ENCODE measurements around the gene HOMER2. TPM values are rescaled to one million over a fixed set of nuclear protein-coding genes. Genes with fewer than 3 reads are reported as not detected.

The HOMER2 gene
- total and polyA plus RNA-seq, 2 experiments from 2014 or later: 10.8 to 23.9 TPM

DNA sequence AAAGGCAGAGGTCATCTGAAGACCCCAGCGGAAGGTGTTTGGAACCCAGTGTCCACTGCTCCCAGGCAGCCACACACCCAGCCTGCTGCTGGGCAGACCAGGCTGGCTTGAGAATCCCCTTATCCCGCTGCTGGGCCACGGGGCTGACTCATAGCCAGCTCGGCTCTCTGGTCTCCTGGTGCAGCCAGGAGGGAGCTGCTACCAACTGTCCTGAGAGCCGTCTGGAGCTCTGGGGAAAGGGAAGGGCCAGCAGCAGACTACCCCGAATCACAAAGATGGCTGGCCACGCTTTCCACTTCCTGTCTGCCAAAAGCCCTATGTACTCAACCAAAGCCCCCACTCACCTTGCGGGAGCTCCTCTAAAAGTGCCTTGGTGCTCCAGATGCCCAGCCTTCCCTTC is 104.8 kb downstream of the HOMER2 start:
- no peak overlapping the region for H2AFZ ChIP-seq
- H3K27me3 Mint-ChIP-seq (ENCODE audit: insufficient read depth, low read depth, poor library complexity): peaks cover 15% of the 10 kb centered on the region
- peaks cover 15% of the 10 kb centered on the region for H3K4me1 Mint-ChIP-seq
- H3K27me3 ChIP-seq (ENCODE audit: insufficient read depth): no peaks in the 10 kb centered on the region
- no peaks in the 10 kb centered on the region for H3K9me2 ChIP-seq (ENCODE audit: insufficient read depth)
- no peaks in the 10 kb centered on the region for H4K20me1 ChIP-seq (replicated peaks; ENCODE audit: insufficient read depth)
- no peak for TF ChIP-seq EZH2 (IDR thresholded peaks at IDR 0.05; ENCODE audit: low read depth, unreplicated experiment)
- TF ChIP-seq, protein P1, sequence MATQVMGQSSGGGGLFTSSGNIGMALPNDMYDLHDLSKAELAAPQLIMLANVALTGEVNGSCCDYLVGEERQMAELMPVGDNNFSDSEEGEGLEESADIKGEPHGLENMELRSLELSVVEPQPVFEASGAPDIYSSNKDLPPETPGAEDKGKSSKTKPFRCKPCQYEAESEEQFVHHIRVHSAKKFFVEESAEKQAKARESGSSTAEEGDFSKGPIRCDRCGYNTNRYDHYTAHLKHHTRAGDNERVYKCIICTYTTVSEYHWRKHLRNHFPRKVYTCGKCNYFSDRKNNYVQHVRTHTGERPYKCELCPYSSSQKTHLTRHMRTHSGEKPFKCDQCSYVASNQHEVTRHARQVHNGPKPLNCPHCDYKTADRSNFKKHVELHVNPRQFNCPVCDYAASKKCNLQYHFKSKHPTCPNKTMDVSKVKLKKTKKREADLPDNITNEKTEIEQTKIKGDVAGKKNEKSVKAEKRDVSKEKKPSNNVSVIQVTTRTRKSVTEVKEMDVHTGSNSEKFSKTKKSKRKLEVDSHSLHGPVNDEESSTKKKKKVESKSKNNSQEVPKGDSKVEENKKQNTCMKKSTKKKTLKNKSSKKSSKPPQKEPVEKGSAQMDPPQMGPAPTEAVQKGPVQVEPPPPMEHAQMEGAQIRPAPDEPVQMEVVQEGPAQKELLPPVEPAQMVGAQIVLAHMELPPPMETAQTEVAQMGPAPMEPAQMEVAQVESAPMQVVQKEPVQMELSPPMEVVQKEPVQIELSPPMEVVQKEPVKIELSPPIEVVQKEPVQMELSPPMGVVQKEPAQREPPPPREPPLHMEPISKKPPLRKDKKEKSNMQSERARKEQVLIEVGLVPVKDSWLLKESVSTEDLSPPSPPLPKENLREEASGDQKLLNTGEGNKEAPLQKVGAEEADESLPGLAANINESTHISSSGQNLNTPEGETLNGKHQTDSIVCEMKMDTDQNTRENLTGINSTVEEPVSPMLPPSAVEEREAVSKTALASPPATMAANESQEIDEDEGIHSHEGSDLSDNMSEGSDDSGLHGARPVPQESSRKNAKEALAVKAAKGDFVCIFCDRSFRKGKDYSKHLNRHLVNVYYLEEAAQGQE (IDR thresholded peaks at IDR 0.05; ENCODE audit: unreplicated experiment): no peak
- no peak for TF ChIP-seq ZNF331 (CRISPR knock-in tag; IDR thresholded peaks at IDR 0.05; ENCODE audit: low read depth)
- TF ChIP-seq NANOG (IDR thresholded peaks at IDR 0.05; ENCODE audit: borderline replicate concordance): no peak
- TF ChIP-seq EZH2phosphoT487 (IDR thresholded peaks at IDR 0.05; ENCODE audit: unreplicated experiment): no peak
- TF ChIP-seq CREB1 (CRISPR knock-in tag; IDR thresholded peaks at IDR 0.05; ENCODE audit: low read depth): no peak
- TF ChIP-seq, protein P2, sequence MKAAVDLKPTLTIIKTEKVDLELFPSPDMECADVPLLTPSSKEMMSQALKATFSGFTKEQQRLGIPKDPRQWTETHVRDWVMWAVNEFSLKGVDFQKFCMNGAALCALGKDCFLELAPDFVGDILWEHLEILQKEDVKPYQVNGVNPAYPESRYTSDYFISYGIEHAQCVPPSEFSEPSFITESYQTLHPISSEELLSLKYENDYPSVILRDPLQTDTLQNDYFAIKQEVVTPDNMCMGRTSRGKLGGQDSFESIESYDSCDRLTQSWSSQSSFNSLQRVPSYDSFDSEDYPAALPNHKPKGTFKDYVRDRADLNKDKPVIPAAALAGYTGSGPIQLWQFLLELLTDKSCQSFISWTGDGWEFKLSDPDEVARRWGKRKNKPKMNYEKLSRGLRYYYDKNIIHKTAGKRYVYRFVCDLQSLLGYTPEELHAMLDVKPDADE (IDR thresholded peaks at IDR 0.05): no peak
- TF ChIP-seq, protein P3, sequence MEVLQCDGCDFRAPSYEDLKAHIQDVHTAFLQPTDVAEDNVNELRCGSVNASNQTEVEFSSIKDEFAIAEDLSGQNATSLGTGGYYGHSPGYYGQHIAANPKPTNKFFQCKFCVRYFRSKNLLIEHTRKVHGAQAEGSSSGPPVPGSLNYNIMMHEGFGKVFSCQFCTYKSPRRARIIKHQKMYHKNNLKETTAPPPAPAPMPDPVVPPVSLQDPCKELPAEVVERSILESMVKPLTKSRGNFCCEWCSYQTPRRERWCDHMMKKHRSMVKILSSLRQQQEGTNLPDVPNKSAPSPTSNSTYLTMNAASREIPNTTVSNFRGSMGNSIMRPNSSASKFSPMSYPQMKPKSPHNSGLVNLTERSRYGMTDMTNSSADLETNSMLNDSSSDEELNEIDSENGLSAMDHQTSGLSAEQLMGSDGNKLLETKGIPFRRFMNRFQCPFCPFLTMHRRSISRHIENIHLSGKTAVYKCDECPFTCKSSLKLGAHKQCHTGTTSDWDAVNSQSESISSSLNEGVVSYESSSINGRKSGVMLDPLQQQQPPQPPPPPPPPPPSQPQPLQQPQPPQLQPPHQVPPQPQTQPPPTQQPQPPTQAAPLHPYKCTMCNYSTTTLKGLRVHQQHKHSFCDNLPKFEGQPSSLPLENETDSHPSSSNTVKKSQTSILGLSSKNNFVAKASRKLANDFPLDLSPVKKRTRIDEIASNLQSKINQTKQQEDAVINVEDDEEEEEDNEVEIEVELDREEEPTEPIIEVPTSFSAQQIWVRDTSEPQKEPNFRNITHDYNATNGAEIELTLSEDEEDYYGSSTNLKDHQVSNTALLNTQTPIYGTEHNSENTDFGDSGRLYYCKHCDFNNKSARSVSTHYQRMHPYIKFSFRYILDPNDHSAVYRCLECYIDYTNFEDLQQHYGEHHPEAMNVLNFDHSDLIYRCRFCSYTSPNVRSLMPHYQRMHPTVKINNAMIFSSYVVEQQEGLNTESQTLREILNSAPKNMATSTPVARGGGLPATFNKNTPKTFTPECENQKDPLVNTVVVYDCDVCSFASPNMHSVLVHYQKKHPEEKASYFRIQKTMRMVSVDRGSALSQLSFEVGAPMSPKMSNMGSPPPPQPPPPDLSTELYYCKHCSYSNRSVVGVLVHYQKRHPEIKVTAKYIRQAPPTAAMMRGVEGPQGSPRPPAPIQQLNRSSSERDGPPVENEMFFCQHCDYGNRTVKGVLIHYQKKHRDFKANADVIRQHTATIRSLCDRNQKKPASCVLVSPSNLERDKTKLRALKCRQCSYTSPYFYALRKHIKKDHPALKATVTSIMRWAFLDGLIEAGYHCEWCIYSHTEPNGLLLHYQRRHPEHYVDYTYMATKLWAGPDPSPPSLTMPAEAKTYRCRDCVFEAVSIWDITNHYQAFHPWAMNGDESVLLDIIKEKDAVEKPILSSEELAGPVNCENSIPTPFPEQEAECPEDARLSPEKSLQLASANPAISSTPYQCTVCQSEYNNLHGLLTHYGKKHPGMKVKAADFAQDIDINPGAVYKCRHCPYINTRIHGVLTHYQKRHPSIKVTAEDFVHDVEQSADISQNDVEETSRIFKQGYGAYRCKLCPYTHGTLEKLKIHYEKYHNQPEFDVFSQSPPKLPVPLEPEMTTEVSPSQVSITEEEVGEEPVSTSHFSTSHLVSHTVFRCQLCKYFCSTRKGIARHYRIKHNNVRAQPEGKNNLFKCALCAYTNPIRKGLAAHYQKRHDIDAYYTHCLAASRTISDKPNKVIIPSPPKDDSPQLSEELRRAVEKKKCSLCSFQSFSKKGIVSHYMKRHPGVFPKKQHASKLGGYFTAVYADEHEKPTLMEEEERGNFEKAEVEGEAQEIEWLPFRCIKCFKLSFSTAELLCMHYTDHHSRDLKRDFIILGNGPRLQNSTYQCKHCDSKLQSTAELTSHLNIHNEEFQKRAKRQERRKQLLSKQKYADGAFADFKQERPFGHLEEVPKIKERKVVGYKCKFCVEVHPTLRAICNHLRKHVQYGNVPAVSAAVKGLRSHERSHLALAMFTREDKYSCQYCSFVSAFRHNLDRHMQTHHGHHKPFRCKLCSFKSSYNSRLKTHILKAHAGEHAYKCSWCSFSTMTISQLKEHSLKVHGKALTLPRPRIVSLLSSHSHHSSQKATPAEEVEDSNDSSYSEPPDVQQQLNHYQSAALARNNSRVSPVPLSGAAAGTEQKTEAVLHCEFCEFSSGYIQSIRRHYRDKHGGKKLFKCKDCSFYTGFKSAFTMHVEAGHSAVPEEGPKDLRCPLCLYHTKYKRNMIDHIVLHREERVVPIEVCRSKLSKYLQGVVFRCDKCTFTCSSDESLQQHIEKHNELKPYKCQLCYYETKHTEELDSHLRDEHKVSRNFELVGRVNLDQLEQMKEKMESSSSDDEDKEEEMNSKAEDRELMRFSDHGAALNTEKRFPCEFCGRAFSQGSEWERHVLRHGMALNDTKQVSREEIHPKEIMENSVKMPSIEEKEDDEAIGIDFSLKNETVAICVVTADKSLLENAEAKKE (CRISPR knock-in tag; IDR thresholded peaks at IDR 0.05): no peak
- no peak for TF ChIP-seq POLR2AphosphoS5 (IDR thresholded peaks at IDR 0.05; ENCODE audit: low read depth)
- no peak for TF ChIP-seq ZNF114 (CRISPR knock-in tag; IDR thresholded peaks at IDR 0.05)
- H3F3A ChIP-seq (replicated peaks; ENCODE audit: low read depth): no peaks in the 10 kb centered on the region
- DNase-seq (ENCODE audit: low spot score): no peak
- no peak overlapping the region for H3K4me3 ChIP-seq
- no peaks in the 10 kb centered on the region; the same call in 2 of the 3 replicates for H3K9me3 Mint-ChIP-seq
- H3K79me2 ChIP-seq (replicated peaks; ENCODE audit: insufficient read depth): no peaks in the 10 kb centered on the region
- no peaks in the 10 kb centered on the region for H3K36me3 ChIP-seq (ENCODE audit: insufficient read depth)
- H3K27ac Mint-ChIP-seq: no peak overlapping the region
- H3K4me2 ChIP-seq: no peak overlapping the region
- no peak overlapping the region for H3K27ac ChIP-seq (ENCODE audit: low read depth)
- no peak overlapping the region for H3K4me3 Mint-ChIP-seq
- no peaks in the 10 kb centered on the region for H3K36me3 Mint-ChIP-seq (ENCODE audit: low read depth)
- peaks cover 7% of the 10 kb centered on the region for H3K4me1 ChIP-seq (ENCODE audit: insufficient read depth)
- ATAC-seq: no peak

All from GM23338 (cell line).